MM.1S (cell line): ENCODE results near the gene ACSM5.
"Not testable (repeated sequence)": the region's sequence is repeated elsewhere in the genome, so short reads cannot be mapped to it uniquely, and the experiment has no call there.

Experiments
- CTCF ChIP-seq: fragments of 300-600 bp; sonication (generic); IDR thresholded peaks from 2 replicates; pipeline ENCODE4 v1.5.1; 2016; ENCODE audit warnings: antibody characterized with exemption, low read length, mixed read lengths
- EZH2 ChIP-seq: fragments of 300-600 bp; sonication (generic); optimal IDR thresholded peaks from 2 replicates; pipeline ENCODE3; 2017; ENCODE audit warnings: low read depth, mild to moderate bottlenecking, antibody characterized with exemption, low read length, mixed read lengths
- EZH2phosphoT487 ChIP-seq: fragments of 300-600 bp; sonication (generic); IDR thresholded peaks from 2 replicates; pipeline ENCODE4 v1.6.1; 2018; ENCODE audit warnings: antibody characterized with exemption, low read length

GRCh38 chr16:20441859-20442258, 32.5 kb downstream of the ACSM5 start:
- TF ChIP-seq CTCF, EZH2, EZH2phosphoT487: not testable (repeated sequence)
